Choroid plexus epithelial cell (primary cell): ENCODE results near the gene CYS1.

Experiments
- DNase-seq: peaks from one replicate; pipeline ENCODE4 v3.0.0-alpha.2; 2010; ENCODE audit warnings: low read depth
- H3K4me3 ChIP-seq: 2 replicates; pipeline ENCODE4 v1.5.1; 2011; ENCODE audit warnings: low read depth, mild to moderate bottlenecking, control low read depth, low read length, moderate library complexity
- TF ChIP-seq, protein P1 (sequence below): conservative IDR thresholded peaks from 2 replicates; pipeline ENCODE4 v1.5.1; 2011; ENCODE audit warnings: low read depth, mild to moderate bottlenecking, control low read depth, inconsistent platforms, low read length, moderate library complexity

Gene CYS1

DNA sequence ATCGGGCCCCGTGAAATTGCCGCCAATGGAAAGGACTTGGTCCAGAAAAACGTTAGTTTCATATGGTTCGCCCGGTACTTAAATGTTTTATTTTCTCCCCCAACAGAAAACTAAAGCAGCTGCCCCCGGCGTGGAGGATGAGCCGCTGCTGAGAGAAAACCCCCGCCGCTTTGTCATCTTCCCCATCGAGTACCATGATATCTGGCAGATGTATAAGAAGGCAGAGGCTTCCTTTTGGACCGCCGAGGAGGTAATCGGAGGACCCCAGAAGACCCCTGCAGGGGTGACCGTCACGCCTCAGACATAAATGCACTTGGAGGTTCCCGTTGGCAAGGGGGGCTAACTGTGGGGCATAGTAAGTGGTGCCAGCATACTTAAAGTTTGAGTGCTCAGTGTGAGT, 43.1 kb upstream of the CYS1 start:
- DNase-seq, result no peak
- TF ChIP-seq, protein P1, sequence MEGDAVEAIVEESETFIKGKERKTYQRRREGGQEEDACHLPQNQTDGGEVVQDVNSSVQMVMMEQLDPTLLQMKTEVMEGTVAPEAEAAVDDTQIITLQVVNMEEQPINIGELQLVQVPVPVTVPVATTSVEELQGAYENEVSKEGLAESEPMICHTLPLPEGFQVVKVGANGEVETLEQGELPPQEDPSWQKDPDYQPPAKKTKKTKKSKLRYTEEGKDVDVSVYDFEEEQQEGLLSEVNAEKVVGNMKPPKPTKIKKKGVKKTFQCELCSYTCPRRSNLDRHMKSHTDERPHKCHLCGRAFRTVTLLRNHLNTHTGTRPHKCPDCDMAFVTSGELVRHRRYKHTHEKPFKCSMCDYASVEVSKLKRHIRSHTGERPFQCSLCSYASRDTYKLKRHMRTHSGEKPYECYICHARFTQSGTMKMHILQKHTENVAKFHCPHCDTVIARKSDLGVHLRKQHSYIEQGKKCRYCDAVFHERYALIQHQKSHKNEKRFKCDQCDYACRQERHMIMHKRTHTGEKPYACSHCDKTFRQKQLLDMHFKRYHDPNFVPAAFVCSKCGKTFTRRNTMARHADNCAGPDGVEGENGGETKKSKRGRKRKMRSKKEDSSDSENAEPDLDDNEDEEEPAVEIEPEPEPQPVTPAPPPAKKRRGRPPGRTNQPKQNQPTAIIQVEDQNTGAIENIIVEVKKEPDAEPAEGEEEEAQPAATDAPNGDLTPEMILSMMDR, result no peak
- H3K4me3 ChIP-seq, result peak overlapping the region; percentile 76

DNA sequence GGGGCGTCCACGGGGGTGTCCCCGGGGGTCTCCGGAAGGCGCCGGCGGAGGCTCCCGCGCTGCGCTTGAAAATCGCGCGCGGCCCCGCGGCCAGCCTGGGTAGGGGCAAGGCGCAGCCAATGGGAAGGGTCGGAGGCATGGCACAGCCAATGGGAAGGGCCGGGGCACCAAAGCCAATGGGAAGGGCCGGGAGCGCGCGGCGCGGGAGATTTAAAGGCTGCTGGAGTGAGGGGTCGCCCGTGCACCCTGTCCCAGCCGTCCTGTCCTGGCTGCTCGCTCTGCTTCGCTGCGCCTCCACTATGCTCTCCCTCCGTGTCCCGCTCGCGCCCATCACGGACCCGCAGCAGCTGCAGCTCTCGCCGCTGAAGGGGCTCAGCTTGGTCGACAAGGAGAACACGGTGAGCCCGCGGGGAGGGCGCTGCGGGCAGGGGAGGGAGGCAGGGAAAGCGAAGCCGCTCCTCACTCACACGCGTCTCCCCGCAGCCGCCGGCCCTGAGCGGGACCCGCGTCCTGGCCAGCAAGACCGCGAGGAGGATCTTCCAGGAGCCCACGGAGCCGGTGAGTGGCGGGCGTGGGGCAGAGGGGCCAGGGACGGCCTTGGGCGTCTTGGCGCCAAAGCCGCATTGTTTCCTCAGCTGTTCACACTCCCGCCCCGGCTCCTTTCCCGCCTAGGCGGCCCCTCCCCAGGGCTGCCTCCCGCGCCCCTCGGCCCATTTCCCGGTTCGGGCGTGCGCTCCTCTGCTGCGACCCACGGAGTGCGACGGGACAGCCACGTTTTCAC, 42.5 kb upstream of the CYS1 start, which contains the start of gene RRM2:
RRM2 (plus strand) TSS at position 240 of the 781 bp plus-strand sequence; CDS start at position 300, 60 bp downstream.
- peak within 1 kb of the TSS; percentile 76 for H3K4me3 ChIP-seq
- DNase-seq, result peak; percentile 93
- TF ChIP-seq, protein P1, result no peak

DNA sequence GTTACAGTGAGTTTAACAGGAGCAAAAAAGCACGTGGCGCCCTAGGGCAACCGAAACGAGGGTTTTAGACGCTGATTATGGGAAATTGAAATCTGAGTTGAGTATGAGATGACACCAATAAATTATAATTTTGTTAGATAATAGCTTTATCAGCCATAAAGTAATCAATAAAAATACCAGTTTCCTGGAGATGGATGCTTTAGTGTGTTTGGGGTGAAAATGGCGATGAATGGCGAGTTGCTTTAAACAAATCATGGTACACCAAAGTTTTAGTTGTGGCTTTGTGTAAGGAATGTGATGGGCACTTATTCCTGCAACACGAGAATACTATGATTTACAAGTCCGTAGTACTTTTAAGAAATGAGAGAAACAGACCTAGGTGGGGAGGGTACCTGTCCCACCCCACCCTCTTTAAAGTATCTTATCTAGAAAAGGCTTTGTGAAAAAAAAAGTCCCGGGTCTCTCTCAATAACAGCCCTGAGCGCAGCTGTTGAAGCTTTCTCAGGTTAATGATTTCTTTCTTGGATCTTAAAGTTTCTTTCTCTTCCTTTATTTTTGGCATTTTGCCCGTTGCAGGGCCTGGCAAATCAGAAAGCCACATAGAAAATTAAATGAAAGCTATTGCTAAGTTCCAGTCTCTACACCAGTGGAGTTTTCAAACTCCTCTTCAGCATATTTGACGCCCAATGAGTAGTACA, 40.8 kb upstream of the CYS1 start:
- DNase-seq, result peak; percentile 45
- peak overlapping the region; percentile 78 for H3K4me3 ChIP-seq

DNA sequence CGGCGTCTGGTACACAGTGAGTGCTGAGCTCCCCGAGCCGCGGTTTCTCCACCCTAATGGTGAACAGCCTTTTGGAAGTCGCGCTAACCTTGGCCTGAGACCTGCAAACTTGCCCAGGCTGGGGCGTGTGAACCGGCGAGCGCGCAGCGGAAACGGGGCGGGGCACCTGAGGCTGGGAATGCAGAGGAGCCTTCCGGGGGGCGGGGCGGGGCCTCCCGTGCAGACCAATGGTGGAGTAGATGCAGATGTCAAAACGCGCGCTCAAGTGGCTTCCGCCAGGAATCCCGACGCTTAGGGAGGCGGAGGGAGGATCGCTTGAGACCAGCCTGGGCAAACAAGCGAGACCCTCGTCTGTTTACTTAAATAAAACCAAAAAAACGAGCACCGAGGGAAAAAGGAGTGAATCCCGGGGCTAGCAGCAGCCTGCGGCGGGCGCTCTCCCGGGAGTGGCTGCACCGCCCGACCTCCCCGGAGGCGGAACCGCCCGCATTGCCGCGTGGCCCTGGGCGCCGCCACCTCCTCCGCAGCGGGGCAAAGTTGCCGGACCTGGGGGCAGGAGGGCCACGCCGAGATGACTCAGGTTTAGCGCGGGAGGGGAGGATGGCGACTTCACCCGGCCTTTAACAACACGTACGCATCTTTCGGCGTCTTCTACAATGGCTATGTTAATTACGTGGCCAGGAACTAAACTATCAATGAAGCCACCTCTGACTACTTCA, 40.1 kb upstream of the CYS1 start:
- DNase-seq, result peak; percentile 89
- TF ChIP-seq, protein P1, result no peak
- peak overlapping the region; percentile 78 for H3K4me3 ChIP-seq

More for the DNA sequence above, 40.8 kb upstream of the CYS1 start:
- TF ChIP-seq, protein P1, result no peak

DNA sequence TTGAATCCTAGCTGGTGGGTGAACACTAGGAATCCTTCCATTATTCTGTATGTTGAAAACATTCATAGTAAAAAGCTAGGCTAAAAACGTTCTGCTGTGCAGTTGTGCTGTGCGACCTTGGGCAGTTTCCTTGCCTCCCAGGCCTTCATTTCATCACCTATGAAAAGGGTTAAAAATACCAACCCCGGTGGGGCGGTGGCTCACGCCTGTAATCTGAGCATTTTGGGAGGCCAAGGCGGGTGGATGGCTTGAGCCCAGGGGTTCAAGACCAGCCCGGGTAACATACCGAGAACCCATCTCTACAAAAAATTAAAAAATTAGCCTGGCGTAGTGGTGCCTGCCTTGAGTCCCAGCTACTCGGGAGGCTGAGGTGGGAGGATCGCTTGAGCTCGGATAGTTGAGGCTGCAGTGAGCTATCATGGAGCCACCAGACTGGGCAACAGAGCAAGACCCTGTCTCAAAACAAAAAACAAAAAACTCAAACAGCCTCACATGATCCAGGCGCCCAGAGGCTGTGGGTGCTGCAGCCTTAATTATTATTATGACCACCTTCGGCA, 39.5 kb upstream of the CYS1 start:
- peak overlapping the region; percentile 78 for H3K4me3 ChIP-seq
- no peak for DNase-seq
- TF ChIP-seq, protein P1, result no peak

DNA sequence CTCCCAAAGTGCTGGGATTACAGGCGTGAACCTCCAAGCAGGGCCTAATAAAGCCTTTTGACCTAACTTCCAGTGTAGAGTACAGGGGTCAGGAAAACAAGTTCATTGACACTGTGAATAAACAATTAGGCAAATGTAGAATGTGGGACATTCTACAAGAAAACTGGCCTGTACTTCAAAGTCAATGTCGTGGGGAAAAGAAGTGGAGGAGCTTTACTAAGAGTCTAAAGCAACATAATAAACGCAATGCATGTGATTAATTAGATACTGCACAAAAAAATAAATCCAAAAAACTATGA, 38.8 kb upstream of the CYS1 start:
- TF ChIP-seq, protein P1, result no peak
- no peak for DNase-seq
- no peak overlapping the region for H3K4me3 ChIP-seq
